Measurements from ENCODE around the gene PDE11A.
A peak's percentile ranks its signal among the peaks of the same experiment; 100 is the strongest.

Gene PDE11A

GRCh38 chr2:177618255-177619253 is 454.0 kb downstream of the PDE11A start:
- TF ChIP-seq POLR2A (IDR thresholded peaks at IDR 0.05; ENCODE audit: low read depth, low read length) = peak; percentile 73
- TF ChIP-seq POLR2AphosphoS5 (IDR thresholded peaks at IDR 0.05; ENCODE audit: low read depth, low read length) = no peak
- peak; percentile 98 for FAIRE-seq

GRCh38 chr2:177617849-177618248 is 454.7 kb downstream of the PDE11A start:
- DNase-seq (ENCODE audit: insufficient read length) = no peak
- FAIRE-seq = no peak
- TF ChIP-seq POLR2AphosphoS5 (IDR thresholded peaks at IDR 0.05; ENCODE audit: low read depth, low read length) = no peak
- no peak for TF ChIP-seq POLR2A (IDR thresholded peaks at IDR 0.05; ENCODE audit: low read depth, low read length)
- no peak for TF ChIP-seq TAF1 (IDR thresholded peaks at IDR 0.05; ENCODE audit: borderline replicate concordance, low read depth, low read length)

More at GRCh38 chr2:177618255-177619253, 454.0 kb downstream of the PDE11A start:
- peak; percentile 67 for DNase-seq (ENCODE audit: insufficient read length)

GRCh38 chr2:177616731-177617130 is 455.8 kb downstream of the PDE11A start:
- DNase-seq (ENCODE audit: insufficient read length) (no peak), FAIRE-seq (no peak)
- TF ChIP-seq TAF1 (IDR thresholded peaks at IDR 0.05; ENCODE audit: borderline replicate concordance, low read depth, low read length) (no peak), POLR2AphosphoS5 (IDR thresholded peaks at IDR 0.05; ENCODE audit: low read depth, low read length) (no peak)

GRCh38 chr2:177616066-177616465 is 456.5 kb downstream of the PDE11A start:
- FAIRE-seq (no peak), DNase-seq (ENCODE audit: insufficient read length) (no peak)

GRCh38 chr2:177612659-177613058 is 459.9 kb downstream of the PDE11A start:
- DNase-seq (ENCODE audit: insufficient read length) (no peak), FAIRE-seq (no peak)
- TF ChIP-seq TAF1 (IDR thresholded peaks at IDR 0.05; ENCODE audit: borderline replicate concordance, low read depth, low read length) = no peak
- no peak for TF ChIP-seq POLR2A (IDR thresholded peaks at IDR 0.05; ENCODE audit: low read depth, low read length)
- TF ChIP-seq POLR2AphosphoS5 (IDR thresholded peaks at IDR 0.05; ENCODE audit: low read depth, low read length) = no peak

More at GRCh38 chr2:177616066-177616465, 456.5 kb downstream of the PDE11A start:
- TF ChIP-seq POLR2AphosphoS5 (IDR thresholded peaks at IDR 0.05; ENCODE audit: low read depth, low read length) = no peak
- no peak for TF ChIP-seq TAF1 (IDR thresholded peaks at IDR 0.05; ENCODE audit: borderline replicate concordance, low read depth, low read length)
- no peak for TF ChIP-seq POLR2A (IDR thresholded peaks at IDR 0.05; ENCODE audit: low read depth, low read length)

GRCh38 chr2:177611310-177611886 is 461.2 kb downstream of the PDE11A start:
- TF ChIP-seq TAF1 (IDR thresholded peaks at IDR 0.05; ENCODE audit: borderline replicate concordance, low read depth, low read length) (no peak), POLR2A (IDR thresholded peaks at IDR 0.05; ENCODE audit: low read depth, low read length) (no peak), POLR2AphosphoS5 (IDR thresholded peaks at IDR 0.05; ENCODE audit: low read depth, low read length) (no peak)
- DNase-seq (ENCODE audit: insufficient read length) = no peak
- no peak for FAIRE-seq

- no peak for TF ChIP-seq TAF1 (IDR thresholded peaks at IDR 0.05; ENCODE audit: borderline replicate concordance, low read depth, low read length)
- no peak for TF ChIP-seq POLR2AphosphoS5 (IDR thresholded peaks at IDR 0.05; ENCODE audit: low read depth, low read length)
- no peak for TF ChIP-seq POLR2A (IDR thresholded peaks at IDR 0.05; ENCODE audit: low read depth, low read length)
- no peak for FAIRE-seq
- no peak for DNase-seq (ENCODE audit: insufficient read length)
Measured at GRCh38 chr2:177610813-177611212, 461.8 kb downstream of the PDE11A start.

GRCh38 chr2:177606636-177607035 is 465.9 kb downstream of the PDE11A start:
- peak; percentile 33 for FAIRE-seq
- TF ChIP-seq TAF1 (IDR thresholded peaks at IDR 0.05; ENCODE audit: borderline replicate concordance, low read depth, low read length) (no peak), POLR2A (IDR thresholded peaks at IDR 0.05; ENCODE audit: low read depth, low read length) (no peak), POLR2AphosphoS5 (IDR thresholded peaks at IDR 0.05; ENCODE audit: low read depth, low read length) (no peak)
- no peak for DNase-seq (ENCODE audit: insufficient read length)

- DNase-seq (ENCODE audit: insufficient read length) = no peak
- no peak for TF ChIP-seq POLR2A (IDR thresholded peaks at IDR 0.05; ENCODE audit: low read depth, low read length)
- no peak for TF ChIP-seq POLR2AphosphoS5 (IDR thresholded peaks at IDR 0.05; ENCODE audit: low read depth, low read length)
- no peak for TF ChIP-seq TAF1 (IDR thresholded peaks at IDR 0.05; ENCODE audit: borderline replicate concordance, low read depth, low read length)
- peak; percentile 40 for FAIRE-seq
Measured at GRCh38 chr2:177604271-177605065, 468.1 kb downstream of the PDE11A start.

GRCh38 chr2:177603768-177604167 is 468.8 kb downstream of the PDE11A start:
- TF ChIP-seq POLR2AphosphoS5 (IDR thresholded peaks at IDR 0.05; ENCODE audit: low read depth, low read length) (no peak), TAF1 (IDR thresholded peaks at IDR 0.05; ENCODE audit: borderline replicate concordance, low read depth, low read length) (no peak), POLR2A (IDR thresholded peaks at IDR 0.05; ENCODE audit: low read depth, low read length) (no peak)
- DNase-seq (ENCODE audit: insufficient read length) = no peak
- FAIRE-seq = no peak

GRCh38 chr2:177603181-177603580 is 469.4 kb downstream of the PDE11A start:
- DNase-seq (ENCODE audit: insufficient read length) (no peak), FAIRE-seq (no peak)
- TF ChIP-seq TAF1 (IDR thresholded peaks at IDR 0.05; ENCODE audit: borderline replicate concordance, low read depth, low read length) = no peak
- TF ChIP-seq POLR2AphosphoS5 (IDR thresholded peaks at IDR 0.05; ENCODE audit: low read depth, low read length) = no peak
- TF ChIP-seq POLR2A (IDR thresholded peaks at IDR 0.05; ENCODE audit: low read depth, low read length) = no peak

Measured in GM12892 (cell line).